ENCODE results near the gene NPAS3. TPM values are rescaled to one million over a fixed set of nuclear protein-coding genes. Genes with fewer than 3 reads are reported as not detected.

NPAS3 gene
- total and polyA plus RNA-seq, 2 donors (not counting 1 experiment from before 2014, with no cell fraction given) = 0.10 to 0.50 TPM

DNA sequence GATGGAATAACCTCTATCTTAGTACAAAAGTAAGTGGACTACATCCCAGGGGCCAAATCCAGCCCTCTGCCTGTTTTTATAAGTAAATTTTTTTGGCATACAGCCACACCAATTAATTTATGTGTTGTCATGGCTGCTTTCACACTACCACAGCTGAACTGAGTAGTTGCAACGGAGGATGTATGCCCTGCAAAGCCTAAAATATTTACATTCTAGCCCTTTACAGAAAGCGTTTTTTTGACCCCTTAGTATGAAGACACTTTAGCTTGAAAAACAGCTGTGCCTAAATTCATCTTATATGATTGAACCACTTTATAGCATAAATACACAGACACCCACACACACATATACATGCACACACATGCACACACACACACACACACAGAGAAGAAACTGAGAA is 510.6 kb downstream of the NPAS3 start:
- Histone ChIP-seq H3K36me3 (ENCODE audit: control insufficient read depth, insufficient read depth, low read length) (no peaks in the 10 kb centered on the region), H4K20me1 (ENCODE audit: control insufficient read depth, extremely low read depth, insufficient read depth, low read length) (no peaks in the 10 kb centered on the region), H2AFZ (ENCODE audit: low read length) (no peak overlapping the region), H3K79me2 (ENCODE audit: control insufficient read depth, insufficient read depth, low read length) (no peaks in the 10 kb centered on the region), H3K27ac (ENCODE audit: insufficient read depth, low read length) (no peak overlapping the region), H3K27me3 (ENCODE audit: control insufficient read depth, insufficient read depth, low read length) (no peaks in the 10 kb centered on the region), H3K4me3 (replicated peaks in 1 of 4; ENCODE audit: control extremely low read depth in 1 of 4, insufficient read depth in 1 of 4, low read depth in 3 of 4, low read length in 4 of 4) (no peak overlapping the region), H3K4me2 (ENCODE audit: extremely low read depth, insufficient read depth, low read length) (no peak overlapping the region), H3K9ac (ENCODE audit: insufficient read depth, low read length) (no peak overlapping the region), H3K9me3 (ENCODE audit: control insufficient read depth, insufficient read depth, low read depth, low read length) (no peaks in the 10 kb centered on the region), H3K4me1 (ENCODE audit: control insufficient read depth, extremely low read depth, insufficient read depth, low read length) (no peaks in the 10 kb centered on the region)
- no peak for DNase-seq (ENCODE audit: low read depth in 2 of 2)
- TF ChIP-seq EZH2 (IDR thresholded peaks at IDR 0.05; ENCODE audit: low read length, missing control alignments) = no peak
- TF ChIP-seq, protein P1, sequence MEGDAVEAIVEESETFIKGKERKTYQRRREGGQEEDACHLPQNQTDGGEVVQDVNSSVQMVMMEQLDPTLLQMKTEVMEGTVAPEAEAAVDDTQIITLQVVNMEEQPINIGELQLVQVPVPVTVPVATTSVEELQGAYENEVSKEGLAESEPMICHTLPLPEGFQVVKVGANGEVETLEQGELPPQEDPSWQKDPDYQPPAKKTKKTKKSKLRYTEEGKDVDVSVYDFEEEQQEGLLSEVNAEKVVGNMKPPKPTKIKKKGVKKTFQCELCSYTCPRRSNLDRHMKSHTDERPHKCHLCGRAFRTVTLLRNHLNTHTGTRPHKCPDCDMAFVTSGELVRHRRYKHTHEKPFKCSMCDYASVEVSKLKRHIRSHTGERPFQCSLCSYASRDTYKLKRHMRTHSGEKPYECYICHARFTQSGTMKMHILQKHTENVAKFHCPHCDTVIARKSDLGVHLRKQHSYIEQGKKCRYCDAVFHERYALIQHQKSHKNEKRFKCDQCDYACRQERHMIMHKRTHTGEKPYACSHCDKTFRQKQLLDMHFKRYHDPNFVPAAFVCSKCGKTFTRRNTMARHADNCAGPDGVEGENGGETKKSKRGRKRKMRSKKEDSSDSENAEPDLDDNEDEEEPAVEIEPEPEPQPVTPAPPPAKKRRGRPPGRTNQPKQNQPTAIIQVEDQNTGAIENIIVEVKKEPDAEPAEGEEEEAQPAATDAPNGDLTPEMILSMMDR (conservative IDR thresholded peaks at IDR 0.05 in 1 of 2, IDR thresholded peaks at IDR 0.05 in 1 of 2; ENCODE audit: low read depth in 1 of 2, low read length in 2 of 2) = no peak

DNA sequence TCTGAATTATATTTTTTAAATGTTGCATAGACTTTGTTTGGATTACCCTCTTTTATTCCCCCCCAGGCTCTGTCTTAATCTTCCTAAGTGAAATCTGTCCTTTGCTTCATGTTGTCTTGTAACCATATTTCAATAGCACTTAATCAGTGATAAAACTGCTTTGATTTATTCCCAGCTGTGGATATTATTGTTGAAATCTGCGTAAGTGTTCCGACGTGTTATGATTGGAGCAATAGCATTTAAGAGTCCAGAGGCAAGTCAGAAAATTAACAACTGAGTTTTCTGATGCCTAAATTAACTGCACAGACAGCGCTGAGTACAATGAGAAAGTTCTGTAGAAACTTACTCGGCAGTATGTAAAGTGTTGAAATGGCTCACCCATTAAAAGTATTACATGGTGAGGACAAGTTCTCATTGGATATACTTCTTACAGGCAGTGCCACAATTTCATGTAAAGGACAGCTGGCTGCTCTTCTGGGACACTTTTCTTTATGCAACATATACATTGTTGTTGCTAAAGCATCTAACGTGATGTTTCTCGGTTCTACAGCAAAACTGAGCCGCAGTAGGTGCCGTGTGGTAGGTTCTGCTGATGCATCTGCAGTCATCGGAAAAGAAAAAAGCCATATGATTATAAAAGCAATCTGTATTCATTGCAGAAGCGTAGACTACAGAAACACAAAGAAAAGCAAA is 511.2 kb downstream of the NPAS3 start:
- no peak overlapping the region for H3K4me3 ChIP-seq (replicated peaks in 1 of 4; ENCODE audit: control extremely low read depth in 1 of 4, insufficient read depth in 1 of 4, low read depth in 3 of 4, low read length in 4 of 4)
- H3K4me2 ChIP-seq (ENCODE audit: extremely low read depth, insufficient read depth, low read length) = no peak overlapping the region
- no peak overlapping the region for H2AFZ ChIP-seq (ENCODE audit: low read length)
- no peak for DNase-seq (ENCODE audit: low read depth in 2 of 2)
- no peaks in the 10 kb centered on the region for H4K20me1 ChIP-seq (ENCODE audit: control insufficient read depth, extremely low read depth, insufficient read depth, low read length)
- H3K27ac ChIP-seq (ENCODE audit: insufficient read depth, low read length) = no peak overlapping the region
- no peaks in the 10 kb centered on the region for H3K9me3 ChIP-seq (ENCODE audit: control insufficient read depth, insufficient read depth, low read depth, low read length)
- H3K9ac ChIP-seq (ENCODE audit: insufficient read depth, low read length) = no peak overlapping the region
- H3K79me2 ChIP-seq (ENCODE audit: control insufficient read depth, insufficient read depth, low read length) = no peaks in the 10 kb centered on the region
- H3K4me1 ChIP-seq (ENCODE audit: control insufficient read depth, extremely low read depth, insufficient read depth, low read length) = no peaks in the 10 kb centered on the region
- TF ChIP-seq EZH2 (IDR thresholded peaks at IDR 0.05; ENCODE audit: low read length, missing control alignments) = no peak
- TF ChIP-seq, protein P1 (conservative IDR thresholded peaks at IDR 0.05 in 1 of 2, IDR thresholded peaks at IDR 0.05 in 1 of 2; ENCODE audit: low read depth in 1 of 2, low read length in 2 of 2) = no peak
- no peaks in the 10 kb centered on the region for H3K36me3 ChIP-seq (ENCODE audit: control insufficient read depth, insufficient read depth, low read length)
- no peaks in the 10 kb centered on the region for H3K27me3 ChIP-seq (ENCODE audit: control insufficient read depth, insufficient read depth, low read length)

DNA sequence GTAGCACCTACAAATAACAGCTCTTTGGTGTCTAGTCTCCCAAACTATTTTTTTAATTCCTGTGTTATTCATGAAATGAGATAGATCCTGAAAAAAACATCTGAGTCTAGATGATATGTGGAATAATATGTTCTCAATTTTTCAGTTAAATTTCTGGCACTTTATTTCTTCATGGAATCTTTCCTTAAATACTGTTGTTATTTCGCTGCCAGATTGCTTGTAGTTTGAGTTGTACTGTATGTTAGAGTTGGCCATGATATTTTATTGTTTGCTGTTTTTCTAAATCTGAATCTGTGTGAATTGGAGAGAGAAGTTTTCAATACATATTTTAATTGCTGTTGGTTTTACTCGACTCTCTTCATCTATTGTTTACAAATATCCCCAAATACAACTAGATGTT is 511.7 kb downstream of the NPAS3 start:
- no peaks in the 10 kb centered on the region for H3K4me1 ChIP-seq (ENCODE audit: control insufficient read depth, extremely low read depth, insufficient read depth, low read length)
- H3K9ac ChIP-seq (ENCODE audit: insufficient read depth, low read length) = no peak overlapping the region
- TF ChIP-seq EZH2 (IDR thresholded peaks at IDR 0.05; ENCODE audit: low read length, missing control alignments) = no peak
- H4K20me1 ChIP-seq (ENCODE audit: control insufficient read depth, extremely low read depth, insufficient read depth, low read length) = no peaks in the 10 kb centered on the region
- no peaks in the 10 kb centered on the region for H3K27me3 ChIP-seq (ENCODE audit: control insufficient read depth, insufficient read depth, low read length)
- no peaks in the 10 kb centered on the region for H3K79me2 ChIP-seq (ENCODE audit: control insufficient read depth, insufficient read depth, low read length)
- no peak overlapping the region for H2AFZ ChIP-seq (ENCODE audit: low read length)
- DNase-seq (ENCODE audit: low read depth in 2 of 2) = no peak
- H3K36me3 ChIP-seq (ENCODE audit: control insufficient read depth, insufficient read depth, low read length) = no peaks in the 10 kb centered on the region
- H3K27ac ChIP-seq (ENCODE audit: insufficient read depth, low read length) = no peak overlapping the region
- H3K4me3 ChIP-seq (replicated peaks in 1 of 4; ENCODE audit: control extremely low read depth in 1 of 4, insufficient read depth in 1 of 4, low read depth in 3 of 4, low read length in 4 of 4) = no peak overlapping the region
- H3K4me2 ChIP-seq (ENCODE audit: extremely low read depth, insufficient read depth, low read length) = no peak overlapping the region
- H3K9me3 ChIP-seq (ENCODE audit: control insufficient read depth, insufficient read depth, low read depth, low read length) = no peaks in the 10 kb centered on the region
